Small intestine (tissue), 7 donors: ENCODE results near the gene FMO3. TPM values are rescaled to one million over a fixed set of nuclear protein-coding genes. Genes with fewer than 3 reads are reported as not detected.

Experiments
- DNase-seq, 2 donors: peaks; one replicate each; pipeline versions ENCODE4 v3.0.0 to v3.0.0-alpha.2; 2013
- FAIRE-seq: peaks from 2 replicates; lab custom pipeline; 2012; peaks lifted over from hg19 to GRCh38; lab: Jason Lieb, UNC
- H3K27ac ChIP-seq, 3 donors: one replicate each; pipeline ENCODE4 v1.5.1; 2013; ENCODE audit warnings: low read length in 2 of 3, mild to moderate bottlenecking in 2 of 3, control low read depth in 1 of 3, inconsistent platforms in 1 of 3, low read depth in 1 of 3, moderate library complexity in 1 of 3
- H3K27me3 ChIP-seq, 3 donors: one replicate each; pipeline ENCODE4 v1.6.1; 2013; ENCODE audit warnings: low read length in 3 of 3, inconsistent platforms in 1 of 3; ENCODE audit not compliant: control insufficient read depth in 3 of 3, insufficient read depth in 3 of 3
- H3K36me3 ChIP-seq, 3 donors: one replicate each; pipeline ENCODE4 v1.6.1; 2013; ENCODE audit warnings: low read length in 3 of 3, inconsistent platforms in 1 of 3, low read depth in 1 of 3, mild to moderate bottlenecking in 1 of 3, moderate library complexity in 1 of 3; ENCODE audit not compliant: control insufficient read depth in 3 of 3, insufficient read depth in 2 of 3
- H3K4me1 ChIP-seq, 3 donors: one replicate each; pipeline ENCODE4 v1.6.1; 2013; ENCODE audit warnings: low read length in 2 of 3, inconsistent platforms in 1 of 3, low read depth in 1 of 3, mild to moderate bottlenecking in 1 of 3, moderate library complexity in 1 of 3; ENCODE audit not compliant: control insufficient read depth in 3 of 3, insufficient read depth in 2 of 3
- H3K4me3 ChIP-seq, 3 donors: one replicate each; pipeline ENCODE4 v1.5.1; 2013; ENCODE audit warnings: low read length in 3 of 3, control low read depth in 1 of 3, inconsistent platforms in 1 of 3, low read depth in 1 of 3, mild to moderate bottlenecking in 1 of 3, moderate library complexity in 1 of 3
- H3K9me3 ChIP-seq, 2 donors: one replicate each; pipeline ENCODE4 v1.6.1; 2013; ENCODE audit warnings: low read depth in 1 of 2, low read length in 1 of 2; ENCODE audit not compliant: control insufficient read depth in 2 of 2, insufficient read depth in 1 of 2
- WGBS, 3 donors: extraction: QIAGEN DNeasy Blood & Tissue Kit; methylation state at CpG; one replicate each; pipeline ENCODE4 v1.1.7; 2013; 5-methylcytosine and 5-hydroxymethylcytosine counted together
- polyA plus RNA-seq, 4 donors: library from polyadenylated mRNA; stranded (reverse) in 3 of 4; unstranded in 1 of 4; fragments of 200-250 nt in 3 of 4; fragments of 120-200 nt in 1 of 4; gene quantifications; one replicate each; pipeline versions ENCODE4 v1.2.1 to v1.2.3, GENCODE V29; 2013
- donor health status: healthy with polysubstance abuse.
- donor health status: control.
- donor health status: control.
- donor health status: Bipolar disorder and iron deficiency.
- donor health status: healthy.

Gene FMO3
- polyA plus RNA-seq, 4 donors = 0.18 to 2.4 (median 0.79) TPM; not detected in 1

- Histone ChIP-seq H3K9me3 (peaks cover 0 to 6% of the 10 kb centered on the region in 2 donors), H3K27me3 (no peaks in the 10 kb centered on the region), H3K4me3 (no peak overlapping the region), H3K27ac (no peak overlapping the region), H3K4me1 (peaks cover 0 to 5% (median 0%) of the 10 kb centered on the region in 3 donors), H3K36me3 (no peaks in the 10 kb centered on the region)
- FAIRE-seq = no peak
- no peak for DNase-seq
- 85 to 91% (median 90%) methylated on average over 2 of the region's 2 CpGs for WGBS, 3 donors
Measured at GRCh38 chr1:171166361-171166760, 75.7 kb downstream of the FMO3 start.

Other genes with a start within 250 kb of the FMO3 start
- gene MROH9, start 155.4 kb upstream of the FMO3 start, polyA plus RNA-seq = under 1 TPM in 1 of 4 donors, not detected in 3; 0.01 TPM
- gene FMO2, start 94.4 kb downstream of the FMO3 start, polyA plus RNA-seq = 1 to 10 TPM in 2 of 4 donors, under 1 TPM in 2; 0.06 to 1.6 (median 0.65) TPM
- gene FMO1, start 157.6 kb downstream of the FMO3 start, polyA plus RNA-seq = 100 to 1,000 TPM in 1 of 4 donors, under 1 TPM in 1, not detected in 2; 0.54 to 236 TPM
- gene FMO4, start 223.3 kb downstream of the FMO3 start, polyA plus RNA-seq = 10 to 100 TPM in 1 of 4 donors, 1 to 10 TPM in 3; 4.8 to 24.1 (median 7.5) TPM